Activated T-helper 1 cell treated with anti-CD3 and anti-CD28 coated beads, Interleukin-2, amount 50 U/mL, for 16 hours (primary cell): ENCODE data around the gene MYH3.

Experiments used
- DNase-seq, 2 donors: peaks; one replicate each; pipeline ENCODE4 v3.0.0-alpha.2; 2020; ENCODE audit warnings: low read depth in 1 of 2, low spot score in 1 of 2

Gene MYH3

DNA sequence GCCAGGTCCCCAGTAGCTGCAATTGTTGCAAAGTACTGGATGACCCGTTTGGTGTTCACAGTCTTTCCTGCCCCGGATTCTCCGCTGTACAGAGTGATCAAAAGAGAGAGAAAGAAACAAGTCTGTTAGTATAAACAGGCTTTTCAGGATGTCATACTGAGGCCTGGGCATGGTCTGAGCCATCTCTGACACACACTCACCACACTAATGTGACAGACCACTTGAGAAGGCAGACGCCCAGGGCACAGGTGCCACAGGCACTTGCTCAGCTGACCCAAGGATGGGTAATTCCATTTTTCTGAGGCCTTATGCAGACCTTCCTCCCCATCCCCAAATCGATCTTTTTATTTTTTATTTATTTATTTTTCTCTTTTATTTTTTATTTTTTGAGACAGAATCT lies 7.5 kb downstream of the MYH3 start:
- no peak for DNase-seq

DNA sequence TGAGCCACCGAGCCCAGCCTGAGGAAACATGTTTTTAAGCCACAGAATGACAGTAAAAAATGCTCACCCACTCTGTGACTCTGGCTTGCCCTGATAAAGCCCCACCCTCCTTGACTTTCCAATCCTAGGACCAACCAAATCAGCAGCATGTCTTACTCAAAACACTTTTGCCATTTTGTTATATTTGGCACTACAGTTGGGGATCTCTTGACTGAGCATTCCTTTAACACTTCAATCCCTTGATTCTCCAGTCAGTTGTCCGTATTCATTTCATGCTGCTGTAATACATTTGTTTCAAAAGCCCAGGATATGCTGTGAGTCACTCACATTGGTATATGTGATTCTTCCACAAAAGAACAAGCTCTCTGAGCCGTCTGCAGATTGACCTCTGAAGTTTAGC lies 8.2 kb downstream of the MYH3 start:
- DNase-seq = no peak

DNA sequence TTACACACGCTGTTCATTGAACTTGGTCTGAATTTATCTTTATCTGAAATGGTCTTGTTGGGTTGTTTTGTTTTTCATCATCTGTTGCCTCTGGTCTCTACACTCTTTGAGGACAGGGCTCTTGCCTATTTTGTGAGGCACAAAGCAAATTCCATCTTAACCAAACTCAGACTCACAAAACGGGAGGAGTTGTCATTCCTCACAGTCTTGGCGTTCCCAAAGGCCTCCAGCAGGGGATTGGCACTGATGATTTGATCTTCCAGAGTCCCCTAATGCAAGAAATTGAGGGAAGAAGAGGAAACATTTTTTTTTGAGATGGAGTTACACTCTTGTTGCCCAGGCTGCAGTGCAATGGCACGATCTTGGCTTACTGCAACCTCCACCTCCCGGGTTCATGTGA lies 8.7 kb downstream of the MYH3 start:
- no peak for DNase-seq

DNA sequence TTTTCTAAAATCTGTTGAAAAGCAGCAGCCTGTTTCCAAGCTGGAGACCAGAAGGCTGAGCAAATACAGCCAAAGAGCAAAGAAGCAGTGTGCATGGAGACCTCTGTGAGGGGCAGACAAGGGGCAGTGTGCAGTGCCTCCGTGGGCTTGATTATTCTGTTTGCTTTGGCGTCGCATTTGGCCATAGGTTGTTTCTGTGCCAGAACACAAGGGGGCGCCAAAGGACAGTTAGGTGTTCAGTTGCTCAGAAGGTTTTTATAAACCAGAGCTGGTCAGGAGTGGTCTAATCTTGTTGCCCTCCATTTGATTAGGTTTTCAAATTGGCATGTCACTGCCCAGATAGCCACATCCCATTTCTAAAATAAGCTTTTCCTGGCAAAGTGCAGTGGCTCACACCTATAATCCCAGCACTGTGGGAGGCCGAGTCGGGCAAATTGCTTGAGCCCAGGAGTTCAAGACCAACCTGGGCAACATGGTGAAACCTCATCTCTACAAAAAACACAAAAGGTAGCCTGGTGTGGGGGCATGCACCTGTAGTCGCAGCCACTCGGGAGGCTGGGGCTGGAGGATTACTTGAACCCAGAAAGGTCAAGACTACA lies 10.6 kb downstream of the MYH3 start:
- DNase-seq = peak; percentile 53 to 56

DNA sequence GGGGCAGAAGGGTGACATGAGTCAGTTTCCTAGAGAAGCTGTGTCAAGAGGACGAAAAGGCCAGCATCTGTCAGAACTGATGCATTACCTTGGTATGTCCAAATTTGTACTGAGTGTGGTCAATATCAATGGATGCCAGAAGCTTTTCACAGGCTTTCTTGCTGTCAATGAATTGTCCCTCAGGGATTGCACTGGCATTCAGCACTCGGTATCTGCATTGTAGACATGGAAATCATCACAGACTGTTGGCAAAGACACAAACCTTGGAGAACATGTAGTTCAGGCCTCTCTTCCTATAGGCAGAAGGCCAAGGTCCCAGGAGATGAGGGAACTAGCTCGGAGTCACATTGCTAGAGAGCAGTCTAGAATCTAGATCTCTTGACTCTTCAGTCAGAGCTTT lies 16.6 kb downstream of the MYH3 start:
- no peak for DNase-seq

DNA sequence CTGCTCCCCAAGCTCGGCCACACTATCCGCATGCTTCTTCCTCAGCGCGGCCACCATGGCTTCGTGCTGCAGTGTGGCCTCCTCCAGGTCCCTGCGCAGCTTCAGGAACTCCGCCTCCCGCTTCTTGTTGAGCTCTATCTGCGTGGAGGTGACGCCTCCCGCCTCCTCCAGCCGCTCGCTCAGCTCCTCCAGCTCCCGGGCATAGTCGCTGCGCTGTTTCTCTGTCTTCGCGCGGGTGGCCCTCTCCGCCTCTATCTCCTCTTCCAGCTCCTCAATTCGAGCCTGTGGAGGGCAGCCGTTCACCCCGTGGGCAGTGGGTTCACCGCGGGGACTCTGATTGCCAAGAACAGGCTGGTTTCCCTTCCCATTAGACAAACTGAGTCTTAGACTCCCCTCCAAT lies 19.0 kb downstream of the MYH3 start:
- no peak for DNase-seq

DNA sequence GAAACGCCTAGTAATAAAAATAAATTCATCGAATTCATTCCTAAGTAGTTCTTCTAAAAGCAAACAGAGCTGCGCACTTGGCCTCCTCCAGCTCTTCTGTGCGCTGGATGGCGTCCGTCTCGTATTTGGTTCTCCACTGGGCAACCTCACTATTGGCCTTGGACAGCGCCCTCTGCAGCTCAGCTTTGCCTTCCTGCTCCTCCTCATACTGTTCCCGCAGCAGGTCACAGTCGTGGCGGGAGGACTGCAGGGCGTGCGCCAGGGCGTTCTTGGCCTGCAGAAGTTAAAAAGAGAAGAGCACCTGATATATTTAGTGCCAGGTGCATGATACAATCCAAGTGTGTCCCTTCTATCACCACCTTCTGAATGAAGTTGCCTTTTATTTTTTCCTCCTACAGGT lies 21.8 kb downstream of the MYH3 start:
- no peak for DNase-seq

DNA sequence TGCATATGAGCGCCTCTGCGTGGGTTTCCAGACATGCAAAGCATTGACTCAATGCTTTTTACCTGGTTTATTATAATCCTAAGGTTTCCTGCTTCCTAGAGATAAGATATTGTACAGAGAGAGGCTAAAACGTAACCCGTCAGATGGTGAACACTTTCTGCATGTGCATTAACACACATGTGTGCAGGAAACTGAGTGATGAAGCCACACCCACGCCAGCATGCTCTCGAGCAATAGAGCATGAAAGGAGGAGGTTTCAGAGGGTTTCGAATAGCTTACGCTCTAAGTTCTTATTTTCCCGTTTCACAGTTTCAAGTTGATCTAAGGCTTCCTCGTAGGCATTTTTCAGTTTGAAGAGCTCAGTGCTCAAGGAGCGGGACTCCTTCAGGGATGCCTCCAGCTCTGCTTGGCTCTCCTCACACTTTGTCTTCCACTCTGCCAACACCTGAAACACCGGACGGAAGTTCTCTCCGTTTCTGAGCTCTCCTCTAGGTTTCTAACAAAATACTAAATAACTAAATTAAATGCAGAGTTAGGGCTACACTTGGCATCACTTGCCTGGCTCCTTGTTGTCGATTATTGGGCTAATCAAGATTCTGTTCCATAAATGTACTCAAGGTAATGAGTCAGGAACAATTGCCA lies 23.2 kb downstream of the MYH3 start:
- DNase-seq = no peak

DNA sequence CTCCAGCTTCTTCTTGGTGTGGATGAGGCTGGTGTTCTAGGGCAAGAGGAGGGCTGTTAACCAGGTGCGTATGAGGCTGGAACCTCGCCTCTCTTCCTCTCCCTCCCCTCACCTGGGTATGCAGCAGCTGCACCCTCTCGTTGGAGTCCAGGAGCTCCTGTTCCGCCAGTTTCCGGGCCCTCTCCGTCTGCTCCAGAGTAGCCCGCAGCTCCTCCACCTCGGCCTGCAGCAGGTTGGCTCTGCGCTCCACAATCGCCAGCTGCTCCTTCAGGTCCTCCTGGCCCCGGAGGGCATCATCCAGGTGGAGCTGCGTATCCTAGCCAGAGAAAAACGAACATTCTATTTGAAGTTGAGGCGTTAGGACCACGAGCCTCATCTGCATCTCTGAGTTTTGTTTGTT lies 25.4 kb downstream of the MYH3 start:
- DNase-seq = no peak

DNA sequence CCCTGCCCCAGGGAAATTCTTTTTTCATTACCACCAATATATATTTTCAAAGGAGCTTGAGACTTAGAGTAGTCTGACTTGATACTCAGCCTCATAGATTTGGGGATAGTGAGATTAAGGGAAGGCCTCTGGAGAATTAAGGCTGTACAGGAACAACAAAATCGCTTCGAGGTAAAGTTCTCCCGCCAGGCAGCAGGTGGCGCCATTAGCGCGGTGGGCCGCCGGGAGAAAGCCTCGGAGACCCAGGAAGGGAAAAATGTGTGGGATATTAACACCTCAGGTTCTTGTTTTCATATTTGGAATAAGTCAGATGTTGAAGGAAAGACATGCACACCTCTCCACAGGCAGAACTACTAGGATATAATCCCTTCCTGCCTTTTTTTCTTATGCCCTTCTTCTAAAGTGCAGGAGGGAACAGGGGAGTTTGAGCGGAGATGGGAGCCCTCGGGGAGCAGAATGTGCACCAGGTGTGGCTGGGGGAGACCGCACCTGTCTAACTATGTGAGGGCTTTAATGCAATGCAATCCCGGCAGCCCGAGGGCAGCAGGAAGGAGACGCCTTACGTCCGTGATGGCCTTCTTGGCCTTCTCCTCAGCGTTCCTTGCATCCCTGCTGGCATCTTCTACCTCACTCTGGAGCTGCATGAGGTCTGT lies 25.9 kb downstream of the MYH3 start:
- no peak for DNase-seq

DNA sequence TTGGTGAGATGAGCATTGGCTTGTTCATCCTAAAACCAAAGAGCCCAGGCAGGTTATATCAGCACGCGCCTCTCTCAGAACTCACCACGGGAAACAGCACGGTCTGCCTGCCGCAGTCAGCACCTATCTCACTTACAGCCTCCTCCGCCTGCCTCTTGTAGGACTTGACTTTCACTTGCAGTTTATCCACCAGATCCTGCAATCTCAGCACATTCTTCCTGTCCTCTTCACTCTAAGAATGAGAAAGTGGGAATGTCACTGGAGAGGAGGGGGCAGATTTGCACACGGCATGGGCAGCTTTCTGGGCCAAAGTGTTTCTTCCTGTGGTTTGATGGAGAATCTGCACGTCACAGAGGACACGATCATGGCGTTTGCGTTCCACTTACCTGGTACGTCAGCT lies 27.4 kb downstream of the MYH3 start:
- no peak for DNase-seq

DNA sequence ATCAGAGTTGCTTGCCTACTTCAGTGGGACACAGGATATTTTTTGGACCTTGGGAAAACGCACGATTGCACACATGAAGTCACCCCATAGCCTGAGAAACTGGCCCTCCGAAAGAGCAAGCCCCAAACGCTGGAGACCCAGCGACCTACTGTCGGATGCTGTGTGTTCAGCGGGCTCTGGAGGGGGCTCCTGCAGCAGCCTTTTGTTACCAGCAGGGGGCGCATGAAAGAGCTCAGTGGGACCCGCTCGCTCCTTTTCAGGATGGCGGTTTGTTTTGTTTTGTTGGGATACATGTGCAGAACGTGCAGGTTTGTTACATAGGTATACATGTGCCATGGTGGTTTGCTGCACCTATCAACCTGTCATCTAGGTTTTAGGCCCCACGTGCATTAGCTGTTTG lies 28.4 kb downstream of the MYH3 start:
- no peak for DNase-seq

DNA sequence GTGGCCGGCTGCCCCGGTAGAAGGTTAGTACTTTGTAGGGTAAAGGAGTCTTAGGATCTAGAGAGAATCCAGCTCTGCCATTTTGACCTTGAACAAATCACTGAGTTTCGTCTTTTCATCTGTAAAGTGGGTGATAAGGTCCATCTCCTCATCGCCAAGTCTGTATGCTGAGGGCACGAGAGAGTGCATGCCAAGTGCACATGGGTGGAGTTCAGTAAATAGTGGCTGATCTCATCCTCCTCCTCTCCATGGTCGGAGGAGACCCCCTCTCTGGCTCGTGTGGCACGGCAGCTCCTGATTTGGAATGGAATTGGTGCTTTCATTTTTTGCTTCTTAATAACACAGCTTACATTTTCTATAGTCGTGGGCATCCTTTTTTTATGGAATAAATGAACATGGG lies 30.7 kb downstream of the MYH3 start:
- DNase-seq = no peak

DNA sequence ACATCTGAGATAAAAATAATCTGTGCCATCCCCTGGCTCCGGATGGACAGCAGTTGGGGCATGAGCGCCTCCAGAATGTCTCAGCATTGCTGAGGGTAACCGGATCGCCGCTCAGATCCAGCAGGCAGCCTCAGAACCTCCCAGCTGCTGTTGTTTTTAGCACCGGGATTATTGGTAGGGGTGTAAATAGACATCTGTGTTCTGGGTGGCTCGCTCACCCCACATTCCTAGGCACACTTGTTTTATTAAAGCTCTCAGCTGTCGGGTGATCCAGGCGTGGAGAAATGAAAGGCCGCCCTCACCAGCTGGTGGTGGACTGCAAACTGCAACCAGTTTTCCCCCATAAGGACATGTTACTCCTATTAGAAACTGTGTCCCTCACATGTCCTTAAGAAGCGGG lies 32.1 kb downstream of the MYH3 start:
- no peak for DNase-seq

DNA sequence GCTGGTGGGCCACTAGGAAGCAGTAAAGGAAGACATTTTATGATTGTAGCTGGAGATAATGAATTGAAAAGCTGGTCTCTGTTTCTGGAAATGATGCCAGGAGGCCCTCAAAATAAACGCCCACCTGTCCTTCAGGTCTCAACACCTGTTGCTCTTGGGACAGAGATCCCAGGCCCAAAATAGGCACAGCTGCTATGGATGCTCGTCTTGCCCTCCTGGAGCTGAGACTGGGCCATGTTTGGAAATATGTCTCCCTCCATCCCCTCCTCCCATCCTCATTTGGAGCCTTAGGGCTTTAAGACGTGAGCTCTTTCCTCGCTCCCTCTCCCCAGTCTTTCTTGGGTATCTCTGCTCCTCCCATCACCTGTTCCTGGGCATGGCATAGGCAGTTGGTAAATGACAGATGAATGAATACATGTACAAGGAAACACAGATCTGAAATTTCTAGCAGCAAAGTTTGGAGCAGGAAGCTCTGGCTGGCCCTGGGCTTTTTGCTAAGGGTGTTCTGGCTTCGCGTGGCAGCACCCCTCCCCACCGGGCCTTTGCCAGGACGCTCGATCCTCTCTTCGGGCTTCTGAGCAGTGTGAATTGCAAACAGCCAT lies 33.3 kb downstream of the MYH3 start:
- DNase-seq = no peak

DNA sequence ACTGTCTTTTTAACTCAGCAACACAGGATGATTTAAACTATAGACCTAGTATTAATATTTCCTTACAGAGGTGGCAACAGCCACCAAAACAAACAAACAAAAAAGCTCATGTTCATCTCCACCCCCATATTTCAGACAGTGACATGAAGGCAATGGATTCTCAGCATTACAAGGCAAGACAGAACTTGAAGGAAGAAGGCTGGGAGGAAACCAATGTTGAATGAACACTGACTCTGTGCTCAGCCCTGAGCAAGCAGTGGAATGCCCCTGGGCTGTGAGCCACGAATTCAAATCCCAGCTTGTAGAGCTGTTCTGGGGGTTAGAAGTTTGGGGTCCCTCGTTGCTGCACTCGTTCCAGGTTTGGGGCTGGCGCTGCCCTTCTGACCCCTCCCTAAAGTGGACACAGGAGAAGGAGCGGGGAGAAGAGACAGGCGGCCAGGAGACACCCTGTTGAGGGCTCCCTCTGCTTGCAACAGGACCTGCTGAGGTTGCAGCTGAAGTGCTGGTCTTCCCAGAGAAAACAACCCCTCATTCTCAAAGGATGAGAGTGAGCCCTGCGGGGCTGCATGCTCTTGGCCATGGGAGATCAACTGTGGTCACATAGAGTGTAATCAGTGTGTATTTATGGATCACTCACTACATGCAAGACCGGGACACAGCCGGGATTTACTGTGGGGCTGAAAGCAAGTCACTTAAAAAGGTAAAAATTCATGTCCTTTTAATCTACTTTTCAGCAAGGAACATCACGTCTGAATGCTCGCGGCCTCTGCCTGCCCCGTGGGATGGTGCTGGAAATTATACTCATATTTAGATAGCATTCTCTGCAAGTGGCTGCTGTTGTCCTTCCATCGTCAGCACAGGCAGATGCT lies 34.3 kb downstream of the MYH3 start:
- DNase-seq = no peak

DNA sequence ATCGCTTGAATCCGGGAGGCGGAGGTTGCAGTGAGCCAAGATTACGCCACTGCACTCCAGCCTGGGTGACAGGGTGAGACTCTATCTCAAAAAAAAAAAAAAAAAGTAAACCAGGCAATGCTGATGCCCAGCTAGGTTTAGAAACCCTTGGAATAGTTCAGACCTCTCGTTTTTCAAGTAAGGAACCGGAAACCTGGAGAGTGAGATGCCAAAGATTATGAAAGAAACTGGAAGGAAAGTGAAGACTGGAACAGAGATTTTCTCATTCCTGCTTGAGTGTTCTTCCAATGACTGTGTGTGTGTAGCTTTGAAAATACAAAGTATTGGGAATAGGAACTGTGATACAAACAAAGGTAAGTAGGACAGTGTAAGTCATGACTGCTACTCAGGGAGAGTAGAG lies 35.7 kb downstream of the MYH3 start:
- DNase-seq = no peak

DNA sequence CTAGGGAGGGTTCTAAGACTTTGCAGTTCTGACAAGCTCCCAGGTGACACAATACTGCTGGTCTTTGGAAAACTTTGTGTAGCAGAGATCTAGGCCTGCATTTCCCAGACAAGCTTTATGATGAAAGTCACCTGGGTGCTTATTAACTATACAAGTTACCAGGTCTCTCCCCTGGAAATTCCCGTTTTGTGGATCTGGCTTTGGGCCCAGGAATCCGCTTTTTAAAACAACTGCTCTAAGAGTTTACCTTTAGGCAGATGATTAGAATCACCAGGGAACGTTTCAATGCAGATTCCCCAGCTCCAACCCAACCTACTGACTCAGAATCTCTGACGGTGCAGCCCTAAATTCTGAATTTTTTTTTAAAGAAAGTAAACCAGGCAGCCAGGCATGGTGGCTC lies 36.3 kb downstream of the MYH3 start:
- no peak for DNase-seq

DNA sequence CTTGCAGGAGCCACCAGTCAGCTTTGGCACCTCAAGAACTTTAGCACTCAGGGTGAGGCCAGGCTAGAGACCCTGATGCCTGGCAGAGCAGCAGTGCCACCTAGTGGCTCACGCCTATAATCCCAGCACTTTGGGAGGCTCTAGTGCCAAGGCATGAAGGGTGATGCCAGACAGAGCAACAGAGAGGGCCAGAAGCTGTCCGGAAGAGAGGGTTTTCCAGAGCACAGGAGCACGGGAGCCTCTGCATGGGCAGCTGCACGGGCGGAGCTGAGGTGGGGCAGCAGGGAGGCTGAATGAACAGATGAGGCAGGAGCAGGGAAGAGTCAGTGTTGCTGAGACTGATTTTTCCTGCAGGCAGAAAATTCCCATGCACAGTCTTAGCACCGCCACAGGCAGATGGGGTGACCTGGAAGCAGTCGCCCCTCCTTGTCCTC lies 38.9 kb downstream of the MYH3 start:
- DNase-seq = peak in 1 of 2 donors; percentile 18

DNA sequence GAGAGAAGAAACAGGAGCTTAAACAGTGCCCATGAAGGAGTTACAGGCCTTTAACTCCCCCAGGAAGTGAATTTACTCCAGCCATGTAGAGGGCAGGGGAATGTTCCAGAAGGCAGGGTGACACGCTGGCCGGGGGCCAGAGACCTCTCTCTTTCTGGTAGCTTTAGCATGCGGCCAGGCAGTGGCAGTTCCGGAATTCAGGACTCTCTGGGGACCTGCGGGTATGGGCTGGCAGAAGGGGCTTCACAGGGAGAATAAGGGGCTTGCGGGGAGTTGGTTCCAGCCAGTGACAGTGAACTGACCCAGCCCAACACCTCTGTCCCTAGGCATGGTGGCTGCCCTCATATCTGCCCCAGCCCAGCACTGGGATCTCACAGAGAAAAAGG lies 40.0 kb downstream of the MYH3 start:
- no peak for DNase-seq

DNA sequence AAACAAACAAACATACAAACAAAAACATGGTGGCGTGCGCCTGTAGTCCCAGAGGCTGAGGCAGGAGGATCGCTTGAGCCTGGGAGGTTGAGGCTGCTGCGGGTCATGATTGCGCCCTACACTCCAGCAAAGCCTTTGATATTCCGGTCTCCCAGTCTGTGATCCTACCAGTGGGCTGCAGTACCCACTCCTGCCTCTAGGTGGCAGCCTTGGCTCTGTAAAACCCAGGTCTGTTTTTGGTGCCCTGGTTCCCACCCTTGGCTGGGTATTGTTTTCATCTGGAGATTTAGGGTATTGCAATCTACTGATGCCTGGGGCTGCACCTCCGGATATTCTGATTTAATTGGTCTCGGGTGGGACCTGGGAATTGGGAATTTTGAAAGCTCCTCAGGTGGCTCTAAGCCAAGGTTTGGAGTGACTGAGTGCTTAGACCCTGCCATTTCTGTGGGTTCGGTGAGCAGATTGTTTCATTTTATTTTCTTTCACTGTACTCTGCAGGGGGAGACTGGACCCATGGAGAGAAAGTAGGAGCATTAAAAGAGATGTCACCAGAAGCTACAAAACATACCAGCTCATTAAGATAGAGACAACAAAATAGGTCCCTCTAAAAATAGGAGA lies 40.5 kb downstream of the MYH3 start:
- peak; percentile 49 to 54 for DNase-seq
